Renal cortical epithelial cell (primary cell): Measurements from ENCODE around the gene ATXN7L2. TPM values are rescaled to one million over a fixed set of nuclear protein-coding genes. Genes with fewer than 3 reads are reported as not detected.

Experiments
- DNase-seq: peaks from one replicate; pipeline ENCODE4 v3.0.0-alpha.2; 2011; ENCODE audit warnings: low read depth
- total RNA-seq: library from RNA; depleted of rRNA; stranded (reverse); fragments of >200 nt; gene quantifications from 2 replicates; pipeline ENCODE4 v1.2.3, GENCODE V29; 2014

ATXN7L2 gene
- total RNA-seq, 1 donor from 2014 or later: 1.5 TPM

GRCh38 chr1:109523706-109524105 is 40.0 kb downstream of the ATXN7L2 start:
- DNase-seq: no peak

- DNase-seq: no peak
These were observed 43.5 kb downstream of the ATXN7L2 start for GRCh38 chr1:109527098-109527811.

- DNase-seq: no peak
These were observed 44.4 kb downstream of the ATXN7L2 start for GRCh38 chr1:109527846-109528695.

GRCh38 chr1:109528712-109529111 is 45.0 kb downstream of the ATXN7L2 start:
- DNase-seq: no peak

- no peak for DNase-seq
These were observed 46.3 kb downstream of the ATXN7L2 start for GRCh38 chr1:109529881-109530456.

GRCh38 chr1:109530457-109531087 is 46.9 kb downstream of the ATXN7L2 start:
- DNase-seq: no peak

GRCh38 chr1:109531380-109531779 is 47.7 kb downstream of the ATXN7L2 start:
- DNase-seq: no peak

- DNase-seq: no peak
These were observed 48.2 kb downstream of the ATXN7L2 start for GRCh38 chr1:109531826-109532364.

- peak; percentile 49 for DNase-seq
These were observed 48.8 kb downstream of the ATXN7L2 start for GRCh38 chr1:109532365-109533136.

GRCh38 chr1:109534307-109534858 is 50.7 kb downstream of the ATXN7L2 start:
- no peak for DNase-seq

- DNase-seq: no peak
These were observed 51.8 kb downstream of the ATXN7L2 start for GRCh38 chr1:109535481-109535880.

- no peak for DNase-seq
These were observed 52.3 kb downstream of the ATXN7L2 start for GRCh38 chr1:109535971-109536491.

GRCh38 chr1:109537450-109538178 is 53.9 kb downstream of the ATXN7L2 start:
- DNase-seq: no peak

- no peak for DNase-seq
These were observed 55.3 kb downstream of the ATXN7L2 start for GRCh38 chr1:109538827-109539555.

- no peak for DNase-seq
These were observed 56.0 kb downstream of the ATXN7L2 start, which contains the start of gene GPR61 for GRCh38 chr1:109539676-109540075. TSS of gene GPR61 (plus strand) at chr1:109539872. CDS start at chr1:109543023, 3,151 bp downstream.

GRCh38 chr1:109541102-109541501 is 57.4 kb downstream of the ATXN7L2 start:
- DNase-seq: no peak
